KG1 (cell line): ENCODE data around the gene EIF4G1.

Source experiments
- DNase-seq: peaks from one replicate; lab custom pipeline; 2025; lab: John Stamatoyannopoulos, UW

EIF4G1 gene

DNA sequence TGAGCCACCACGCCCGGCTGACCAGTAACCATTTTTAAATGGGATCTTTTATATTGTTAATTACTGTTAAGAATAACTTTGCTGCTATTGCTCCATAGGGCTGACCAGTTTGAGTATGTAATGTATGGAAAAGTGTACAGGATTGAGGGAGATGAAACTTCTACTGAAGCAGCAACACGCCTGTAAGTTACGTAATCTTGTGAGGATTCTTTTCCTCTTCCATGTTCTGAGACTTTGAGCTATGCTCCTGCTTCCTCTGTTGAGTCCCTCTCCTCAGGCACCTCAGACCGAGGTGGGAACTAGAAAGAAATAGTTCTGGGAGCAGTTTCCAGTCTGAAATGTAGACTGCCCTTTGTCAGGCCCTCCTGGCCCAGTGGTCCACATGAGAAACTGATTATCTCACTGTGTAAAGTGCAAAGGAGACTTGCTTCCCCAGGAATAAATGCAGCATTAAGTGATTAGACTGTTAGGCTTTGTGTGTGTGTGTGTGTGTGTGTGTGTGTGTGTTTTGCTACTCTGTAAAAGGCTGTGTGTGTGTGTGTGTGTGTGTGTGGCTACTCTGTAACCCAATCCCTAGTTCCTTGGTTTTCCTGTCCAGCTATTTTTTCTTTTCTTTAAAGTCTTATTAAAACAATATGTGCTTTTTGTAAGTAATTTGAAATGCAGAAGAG lies 52.3 kb downstream of the EIF4G1 start:
- DNase-seq, result no peak

DNA sequence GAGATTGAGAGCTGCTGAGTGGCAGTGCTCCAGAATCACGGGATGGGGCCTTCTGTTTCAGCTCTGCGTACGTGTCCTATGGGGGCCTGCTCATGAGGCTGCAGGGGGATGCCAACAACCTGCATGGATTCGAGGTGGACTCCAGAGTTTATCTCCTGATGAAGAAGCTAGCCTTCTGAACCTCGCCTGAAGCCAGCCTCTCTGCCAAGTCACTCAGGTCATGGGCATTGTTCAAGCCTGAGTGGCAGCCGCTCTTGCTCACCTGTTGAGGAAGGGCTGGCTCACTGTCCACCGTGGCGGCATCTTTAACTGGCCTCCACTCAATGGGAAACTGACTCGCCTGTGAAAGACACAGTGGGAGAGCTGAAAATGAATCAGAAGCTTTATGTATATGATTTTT lies 53.7 kb downstream of the EIF4G1 start:
- DNase-seq, result no peak

GRCh38 chr3:184368586-184369183 lies 54.3 kb downstream of the EIF4G1 start:
- no peak for DNase-seq

GRCh38 chr3:184371570-184372018 lies 57.2 kb downstream of the EIF4G1 start:
- DNase-seq, result peak; percentile 19

GRCh38 chr3:184372296-184372821 lies 58.0 kb downstream of the EIF4G1 start:
- no peak for DNase-seq

GRCh38 chr3:184372911-184373310 lies 58.5 kb downstream of the EIF4G1 start:
- no peak for DNase-seq

DNA sequence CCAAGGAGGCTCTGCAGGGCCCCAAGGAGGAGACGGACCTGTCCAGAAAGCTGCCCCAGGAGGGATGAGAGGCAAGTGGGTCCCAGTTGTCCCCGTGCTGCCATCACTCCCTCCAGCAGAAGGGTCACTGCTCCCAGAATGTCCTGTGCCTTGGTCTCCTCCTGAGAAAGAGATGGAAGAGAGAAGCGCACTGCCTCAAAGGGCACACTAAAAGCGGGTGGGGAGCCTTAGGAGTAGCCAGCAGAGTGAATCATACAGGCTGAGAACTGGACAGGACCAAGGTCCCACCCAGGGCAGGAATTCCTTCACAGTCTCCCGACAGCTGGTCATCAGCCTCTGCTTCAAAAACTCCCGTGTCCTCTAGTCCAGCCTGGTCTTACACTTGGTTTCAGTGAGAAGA lies 59.0 kb downstream of the EIF4G1 start:
- no peak for DNase-seq

DNA sequence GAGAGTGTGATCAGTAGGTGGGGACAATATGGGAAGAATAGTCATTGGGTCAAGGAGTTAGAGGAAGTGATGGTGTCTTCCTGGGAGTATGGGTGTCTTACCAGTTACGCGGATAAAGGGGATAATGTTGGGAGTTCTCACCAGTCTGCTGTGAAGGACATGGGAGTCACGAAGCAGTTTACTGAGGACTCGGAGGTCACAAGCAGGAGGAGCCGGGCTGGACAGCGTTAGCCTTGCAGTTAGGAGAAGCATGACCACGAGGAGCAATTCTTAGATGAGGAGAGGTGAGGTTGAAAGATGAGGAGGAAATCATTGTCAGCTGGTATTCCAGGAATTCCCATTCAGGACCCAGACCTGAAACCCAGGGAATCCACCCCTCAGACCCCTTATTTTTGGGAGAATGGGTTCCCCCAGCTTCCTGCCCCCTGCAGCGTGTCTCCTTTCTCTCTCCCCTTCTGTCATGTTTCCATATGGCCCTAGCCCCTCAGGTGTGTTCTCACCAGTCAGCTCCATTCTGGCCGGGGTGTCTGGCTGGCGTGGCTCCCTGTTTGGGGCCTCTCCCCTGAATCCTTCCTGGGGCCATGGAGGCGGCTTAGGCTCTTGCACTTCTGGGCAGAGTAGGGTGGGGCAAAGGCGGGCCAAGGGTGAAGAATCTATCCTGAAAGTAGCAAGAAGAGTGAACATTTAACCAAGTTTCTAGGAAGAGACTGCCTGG lies 61.5 kb downstream of the EIF4G1 start:
- DNase-seq, result no peak

- no peak for DNase-seq
These were observed 63.0 kb downstream of the EIF4G1 start for GRCh38 chr3:184377374-184377773.

- DNase-seq, result no peak
These were observed 63.6 kb downstream of the EIF4G1 start, which contains the start of gene THPO for GRCh38 chr3:184377882-184378445. Gene THPO (minus strand): TSS chr3:184378207. CDS start chr3:184376259, 1,948 bp downstream.

DNA sequence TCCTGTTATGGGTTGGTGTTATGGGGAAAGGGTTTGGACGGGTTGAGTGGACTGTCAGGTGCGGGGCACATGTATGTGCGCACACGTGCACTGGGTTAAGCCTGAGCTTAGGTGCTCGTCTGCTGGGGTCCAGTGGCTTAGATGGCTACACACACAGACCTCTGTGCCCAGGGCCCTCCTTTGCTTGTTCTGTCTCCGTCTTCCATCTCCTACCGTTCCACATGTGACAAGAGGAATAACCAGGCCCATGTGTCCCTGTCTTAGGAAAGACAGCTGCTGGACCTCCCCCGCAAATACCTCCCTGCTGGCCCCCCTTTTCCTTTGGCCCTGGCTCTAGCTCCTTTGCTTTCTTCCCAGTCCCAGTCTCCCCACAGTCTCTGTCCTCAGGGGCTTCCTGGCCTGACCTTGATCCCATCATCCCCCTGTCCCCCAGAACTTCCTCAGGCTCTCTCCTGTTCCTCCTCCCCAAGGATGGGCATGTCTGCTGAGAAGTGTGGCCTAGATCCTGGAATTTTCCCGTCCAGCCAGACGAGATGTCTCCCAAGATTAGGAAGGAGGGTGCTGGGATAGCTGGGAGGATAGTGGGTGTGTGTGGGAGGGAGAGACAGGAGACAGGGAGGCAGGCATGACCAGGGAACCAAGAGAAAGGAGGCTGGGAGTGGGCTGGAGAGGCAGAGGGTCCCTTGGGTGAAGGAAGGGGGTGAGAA lies 64.4 kb downstream of the EIF4G1 start:
- DNase-seq, result no peak

DNA sequence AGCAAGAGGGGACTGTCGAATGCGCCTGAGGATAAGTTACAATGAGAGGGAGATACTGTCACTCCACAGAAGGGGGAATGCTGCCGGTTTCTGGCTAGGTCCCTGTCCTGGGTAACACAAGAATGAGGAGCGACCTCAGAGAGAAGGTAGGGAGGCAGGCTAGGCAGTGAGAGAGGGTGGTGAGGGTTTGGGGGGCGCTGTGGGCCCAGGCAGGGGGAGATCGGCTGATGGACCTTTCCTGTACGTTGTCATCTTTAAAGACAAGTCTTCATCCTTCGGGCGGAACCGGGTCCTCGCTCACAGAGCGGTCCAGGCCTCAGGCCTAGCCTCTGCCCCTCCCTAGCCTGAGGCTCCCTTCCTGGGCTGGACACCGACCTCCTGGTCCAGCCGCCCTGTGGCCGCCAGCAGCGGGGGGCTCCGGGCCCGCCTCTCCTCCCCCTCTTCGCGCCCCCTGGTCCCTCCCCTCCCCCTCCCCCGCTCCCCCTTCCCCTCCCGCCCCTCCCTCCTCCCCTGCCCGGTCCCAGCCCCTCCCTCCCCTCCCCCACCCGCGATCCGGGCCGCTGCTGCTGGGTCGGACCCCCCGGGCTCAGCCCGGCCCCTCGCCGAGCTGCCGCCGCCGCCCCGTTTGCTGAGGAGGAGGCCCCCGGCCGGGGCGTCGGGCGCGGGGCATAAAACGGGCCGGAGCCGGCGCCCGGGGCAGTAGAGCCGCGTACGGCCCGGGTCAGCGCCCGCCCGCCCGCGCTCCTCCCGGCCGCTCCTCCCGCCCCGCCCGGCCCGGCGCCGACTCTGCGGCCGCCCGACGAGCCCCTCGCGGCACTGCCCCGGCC lies 65.2 kb downstream of the EIF4G1 start, which contains the start of gene CHRD:
CHRD (plus strand) TSS at position 697 of the 827 bp plus-strand sequence. CDS start 265 bp downstream, outside the sequence.
- DNase-seq, result no peak

DNA sequence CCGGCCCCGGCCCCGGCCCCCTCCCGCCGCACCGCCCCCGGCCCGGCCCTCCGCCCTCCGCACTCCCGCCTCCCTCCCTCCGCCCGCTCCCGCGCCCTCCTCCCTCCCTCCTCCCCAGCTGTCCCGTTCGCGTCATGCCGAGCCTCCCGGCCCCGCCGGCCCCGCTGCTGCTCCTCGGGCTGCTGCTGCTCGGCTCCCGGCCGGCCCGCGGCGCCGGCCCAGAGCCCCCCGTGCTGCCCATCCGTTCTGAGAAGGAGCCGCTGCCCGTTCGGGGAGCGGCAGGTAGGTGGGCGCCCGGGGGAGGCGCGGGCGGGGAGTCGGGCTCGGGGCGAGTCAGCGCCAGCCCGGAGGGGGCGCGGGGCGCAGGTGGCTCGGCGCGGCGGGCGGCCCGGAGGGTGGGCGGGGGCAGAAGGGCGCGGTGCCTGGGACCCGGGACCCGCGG lies 65.8 kb downstream of the EIF4G1 start:
- DNase-seq, result no peak

GRCh38 chr3:184380627-184381260 lies 66.3 kb downstream of the EIF4G1 start:
- DNase-seq, result no peak

- no peak for DNase-seq
These were observed 67.1 kb downstream of the EIF4G1 start for GRCh38 chr3:184381261-184382224.

GRCh38 chr3:184382326-184383032 lies 68.1 kb downstream of the EIF4G1 start:
- no peak for DNase-seq

DNA sequence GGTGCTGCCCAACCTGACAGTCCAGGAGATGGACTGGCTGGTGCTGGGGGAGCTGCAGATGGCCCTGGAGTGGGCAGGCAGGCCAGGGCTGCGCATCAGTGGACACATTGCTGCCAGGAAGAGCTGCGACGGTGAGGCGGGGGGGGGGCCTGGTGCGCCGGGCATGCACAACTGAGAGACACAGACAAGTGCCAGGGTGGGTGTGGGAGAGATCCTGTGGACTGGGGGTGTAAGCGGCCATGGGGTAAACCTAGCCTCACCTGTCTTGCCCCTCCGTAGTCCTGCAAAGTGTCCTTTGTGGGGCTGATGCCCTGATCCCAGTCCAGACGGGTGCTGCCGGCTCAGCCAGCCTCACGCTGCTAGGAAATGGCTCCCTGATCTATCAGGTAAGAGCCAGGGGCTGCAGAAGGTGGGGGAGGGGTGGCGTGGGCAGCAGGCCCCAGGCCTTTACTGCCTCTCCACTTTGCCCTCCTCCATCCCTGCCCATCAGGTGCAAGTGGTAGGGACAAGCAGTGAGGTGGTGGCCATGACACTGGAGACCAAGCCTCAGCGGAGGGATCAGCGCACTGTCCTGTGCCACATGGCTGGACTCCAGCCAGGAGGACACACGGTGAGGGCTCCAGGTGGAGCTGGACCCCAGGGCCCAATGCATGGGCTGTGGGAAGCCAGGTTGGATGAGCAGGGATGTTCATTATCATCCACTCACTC lies 68.8 kb downstream of the EIF4G1 start:
- DNase-seq, result no peak

DNA sequence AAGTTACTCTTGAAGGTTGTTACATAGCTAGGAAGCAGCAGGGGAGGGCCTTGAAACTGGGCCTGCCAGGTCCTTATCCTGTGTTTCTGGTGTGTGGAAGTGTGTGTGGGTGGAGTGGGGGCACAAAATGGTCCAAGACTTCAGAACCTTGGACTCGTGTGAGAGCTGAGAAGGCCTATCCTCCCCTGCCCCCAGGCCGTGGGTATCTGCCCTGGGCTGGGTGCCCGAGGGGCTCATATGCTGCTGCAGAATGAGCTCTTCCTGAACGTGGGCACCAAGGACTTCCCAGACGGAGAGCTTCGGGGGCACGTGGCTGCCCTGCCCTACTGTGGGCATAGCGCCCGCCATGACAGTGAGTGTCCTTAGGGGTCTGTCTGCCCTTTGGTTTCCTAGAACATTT lies 69.9 kb downstream of the EIF4G1 start:
- DNase-seq, result no peak
